Endodermal cell (in vitro differentiated cells): Measurements from ENCODE around the gene VSIG10L. TPM values are rescaled to one million over a fixed set of nuclear protein-coding genes. Genes with fewer than 3 reads are reported as not detected.

Experiments
- DNase-seq: peaks from one replicate; pipeline ENCODE4 v3.0.0-alpha.2; 2017
- H3K27ac ChIP-seq: 2 replicates; pipeline ENCODE4 v1.5.1; 2013; ENCODE audit warnings: mild to moderate bottlenecking, low read depth, low read length, moderate library complexity
- H3K27me3 ChIP-seq: 2 replicates; pipeline ENCODE4 v1.6.1; 2013; ENCODE audit warnings: mild to moderate bottlenecking, low read length, moderate library complexity; ENCODE audit not compliant: insufficient read depth, control insufficient read depth, poor library complexity, severe bottlenecking
- H3K36me3 ChIP-seq: 2 replicates; pipeline ENCODE4 v1.7.0; 2013; ENCODE audit warnings: mild to moderate bottlenecking, low read length, moderate library complexity; ENCODE audit not compliant: control insufficient read depth, insufficient read depth
- H3K4me1 ChIP-seq: one replicate; pipeline ENCODE4 v1.7.0; 2013; ENCODE audit warnings: low read length; ENCODE audit not compliant: control insufficient read depth, insufficient read depth
- H3K4me3 ChIP-seq: 2 replicates; pipeline ENCODE4 v1.5.1; 2013; ENCODE audit warnings: mild to moderate bottlenecking, low read length, moderate library complexity
- H3K9ac ChIP-seq: 2 replicates; pipeline ENCODE4 v1.6.1; 2013; ENCODE audit warnings: mild to moderate bottlenecking, low read length, moderate library complexity; ENCODE audit not compliant: poor library complexity, severe bottlenecking; ENCODE audit errors: extremely low read depth
- H3K9me3 ChIP-seq: 2 replicates; pipeline ENCODE4 v1.6.1; 2013; ENCODE audit warnings: mild to moderate bottlenecking, low read length, moderate library complexity; ENCODE audit not compliant: control insufficient read depth
- H3K27ac Mint-ChIP-seq: 2 replicates; pipeline ENCODE4 v1.8.0; 2020; ENCODE audit warnings: mixed read lengths
- H3K27me3 Mint-ChIP-seq: 2 replicates; pipeline ENCODE4 v1.8.0; 2021; ENCODE audit warnings: mild to moderate bottlenecking, mixed read lengths; ENCODE audit not compliant: insufficient read depth
- H3K36me3 Mint-ChIP-seq: 2 replicates; pipeline ENCODE4 v1.8.0; 2020; ENCODE audit warnings: low read depth, mixed read lengths
- H3K4me1 Mint-ChIP-seq: 2 replicates; pipeline ENCODE4 v1.8.0; 2020; ENCODE audit warnings: mixed read lengths
- H3K4me3 Mint-ChIP-seq: 2 replicates; pipeline ENCODE4 v1.8.0; 2020; ENCODE audit warnings: mild to moderate bottlenecking, moderate library complexity, mixed read lengths
- H3K9me3 Mint-ChIP-seq: 2 replicates; pipeline ENCODE4 v1.8.0; 2020; ENCODE audit warnings: mild to moderate bottlenecking, mixed read lengths
- CTCF ChIP-seq: fragments of 200-600 bp; sonication (generic); conservative IDR thresholded peaks from 2 replicates; pipeline ENCODE4 v1.5.0; 2021; ENCODE audit warnings: antibody characterized with exemption, mild to moderate bottlenecking
- WGBS, 2 experiments: methylation state at CpG; one replicate each; pipeline versions ENCODE4 v1.1.5 to v1.1.7; 2013; ENCODE audit warnings: missing lambda C conversion rate in 2 of 2, mixed read lengths in 1 of 2; ENCODE audit not compliant: insufficient coverage in 1 of 2, insufficient read length in 1 of 2; 5-methylcytosine and 5-hydroxymethylcytosine counted together
- long read RNA-seq, 4 experiments: library from polyadenylated mRNA in 2 of 4; library from RNA in 1 of 4; library from capped mRNA in 1 of 4; stranded (forward) in 3 of 4; unstranded in 1 of 4; transcript quantifications; one replicate each; pipeline ENCODE4 v2.0.0, GENCODE V29; 2020 to 2021; ENCODE audit warnings: inconsistent platforms in 1 of 4
- polyA plus RNA-seq, 2 experiments: library from polyadenylated mRNA; stranded (reverse); fragments of 50-300 nt; gene quantifications; one replicate each; pipeline ENCODE4 v1.2.3, GENCODE V29; 2013
- total RNA-seq, 2 donors: library from RNA; stranded (reverse); fragmentation: NEBNext Ultra II Directional in 1 of 2; extraction: Animal tissue kit (Norgen Biotek cat#: 25700) in 1 of 2; gene quantifications; 2 replicates in 1 of 2; 3 replicates in 1 of 2; pipeline ENCODE4 v1.2.1, GENCODE V29; 2021

The VSIG10L gene
- total RNA-seq: 10 to 100 TPM in 1 of 2 donors, 1 to 10 TPM in 1; 6.4 to 11.5 TPM
- 7.5 TPM for polyA plus RNA-seq (2013, experiment 1 of 2)
- polyA plus RNA-seq (2013, experiment 2 of 2): 7.0 TPM
- long read RNA-seq, experiment 1, partial matches to known transcripts: 1 of 2 reads
- long read RNA-seq, experiment 1, other reads (novel, unspliced or antisense): 1 of 2 reads
- long read RNA-seq, experiment 2, partial matches to known transcripts: 14 of 26 reads
- long read RNA-seq, experiment 2, other reads (novel, unspliced or antisense): 10 of 26 reads
- long read RNA-seq, experiment 3, partial matches to known transcripts: 20 of 22 reads
- long read RNA-seq, experiment 3, other reads (novel, unspliced or antisense): 2 of 22 reads
- long read RNA-seq, experiment 4, partial matches to known transcripts: 12 of 12 reads
- long read RNA-seq, experiment 4, other reads (novel, unspliced or antisense): 0 of 12 reads

- WGBS, 2 experiments: 77 to 82% methylated on average over 3 of the region's 3 CpGs
- Mint-ChIP-seq H3K36me3 (peaks cover 11% of the 10 kb centered on the region), H3K27ac (peak within 1 kb of the TSS; percentile 77), H3K4me1 (peaks cover 25% of the 10 kb centered on the region), H3K4me3 (peak within 1 kb of the TSS; percentile 79), H3K9me3 (no peaks in the 10 kb centered on the region), H3K27me3 (peaks cover 7% of the 10 kb centered on the region)
- Histone ChIP-seq H3K27me3 (no peaks in the 10 kb centered on the region), H3K27ac (no peak within 1 kb of the TSS), H3K36me3 (no peaks in the 10 kb centered on the region), H3K4me3 (peak within 1 kb of the TSS; percentile 80), H3K9me3 (no peaks in the 10 kb centered on the region), H3K9ac (peak within 1 kb of the TSS; percentile 66), H3K4me1 (peaks cover 9% of the 10 kb centered on the region)
- TF ChIP-seq CTCF: no peak
- DNase-seq: peak; percentile 59
These were observed at the start of gene VSIG10L for GRCh38 chr19:51341976-51342580. Gene VSIG10L (minus strand): TSS chr19:51342139. CDS start chr19:51342124, 15 bp downstream.

GRCh38 chr19:51391073-51391611, 49.2 kb upstream of the VSIG10L start:
- Mint-ChIP-seq H3K36me3 (no peaks in the 10 kb centered on the region), H3K27me3 (no peaks in the 10 kb centered on the region), H3K27ac (peak overlapping the region; percentile 49), H3K4me1 (peaks cover 5% of the 10 kb centered on the region), H3K4me3 (peak overlapping the region; percentile 46), H3K9me3 (peaks cover 3% of the 10 kb centered on the region)
- no peak for DNase-seq
- Histone ChIP-seq H3K4me3 (no peak overlapping the region), H3K9ac (no peak overlapping the region), H3K27ac (no peak overlapping the region), H3K9me3 (no peaks in the 10 kb centered on the region), H3K36me3 (no peaks in the 10 kb centered on the region), H3K4me1 (peaks cover 2% of the 10 kb centered on the region), H3K27me3 (no peaks in the 10 kb centered on the region)
- TF ChIP-seq CTCF: no peak
- 90 to 91% methylated on average over 4 to 7 of the region's 8 CpGs for WGBS, 2 experiments

GRCh38 chr19:51389143-51389542, 47.2 kb upstream of the VSIG10L start:
- TF ChIP-seq CTCF: no peak
- Histone ChIP-seq H3K9me3 (no peaks in the 10 kb centered on the region), H3K36me3 (no peaks in the 10 kb centered on the region), H3K9ac (no peak overlapping the region), H3K27ac (no peak overlapping the region), H3K4me1 (peaks cover 2% of the 10 kb centered on the region), H3K27me3 (no peaks in the 10 kb centered on the region), H3K4me3 (no peak overlapping the region)
- Mint-ChIP-seq H3K4me1 (peaks cover 5% of the 10 kb centered on the region), H3K9me3 (no peaks in the 10 kb centered on the region), H3K36me3 (no peaks in the 10 kb centered on the region), H3K27me3 (no peaks in the 10 kb centered on the region), H3K27ac (no peak overlapping the region), H3K4me3 (no peak overlapping the region)
- no peak for DNase-seq
- 91% methylated on average over 14 of the region's 14 CpGs; no CpG with 5 or more reads in 1 of the 2 experiments for WGBS, 2 experiments
